Activated CD8-positive, alpha-beta memory T cell treated with anti-CD3 and anti-CD28 coated beads, Interleukin-2, amount 50 U/mL, for 24 hours (primary cell): ENCODE results near the gene SMYD5.
A peak's percentile ranks its signal among the peaks of the same experiment; 100 is the strongest.
"Not testable (repeated sequence)": the region's sequence is repeated elsewhere in the genome, so short reads cannot be mapped to it uniquely, and the experiment has no call there.

ENCODE experiments used
- DNase-seq: peaks from one replicate; pipeline ENCODE4 v3.0.0-alpha.2; 2020; ENCODE audit errors: extremely low read depth

SMYD5 gene

DNA sequence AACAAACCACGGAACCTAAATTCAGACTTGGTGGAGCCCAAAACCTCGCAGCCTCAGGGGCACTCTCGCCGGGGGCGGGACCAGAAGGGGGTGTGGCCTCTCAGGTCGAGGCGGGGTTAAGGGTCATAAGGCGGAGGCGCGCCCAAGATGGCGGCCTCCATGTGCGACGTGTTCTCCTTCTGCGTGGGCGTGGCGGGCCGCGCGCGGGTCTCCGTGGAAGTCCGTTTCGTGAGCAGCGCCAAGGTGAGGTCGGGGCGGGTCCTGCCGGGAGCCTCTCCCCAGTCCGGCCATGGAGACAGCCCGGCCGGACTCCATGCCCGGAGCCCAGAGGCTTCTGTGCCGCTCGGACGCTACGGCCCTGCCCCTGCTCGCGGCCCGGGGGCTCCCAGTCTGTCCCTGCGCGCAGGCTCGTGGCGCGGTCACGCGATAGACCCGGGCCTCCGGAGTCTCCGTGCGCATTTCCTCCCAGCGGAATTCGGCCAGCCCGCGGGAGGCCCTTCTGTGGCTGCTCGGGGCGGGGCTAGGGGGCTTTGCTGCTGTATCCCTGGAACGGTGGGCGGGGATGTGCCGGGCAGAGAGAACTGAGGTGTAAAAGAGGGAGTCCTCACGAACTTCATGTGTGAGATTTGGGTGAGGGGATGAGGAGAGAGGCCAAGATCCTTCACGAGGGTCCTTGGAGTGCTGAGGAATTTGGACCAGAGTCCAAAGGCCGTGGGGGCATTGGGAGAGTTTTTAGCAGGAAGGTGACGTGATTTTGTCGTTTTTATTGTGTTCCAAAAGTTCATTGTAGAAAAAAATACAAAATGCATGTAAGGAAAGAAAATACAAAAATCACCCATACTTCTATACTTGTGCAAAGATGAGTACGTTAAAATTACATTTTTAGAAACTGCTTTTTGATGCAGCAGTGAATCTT, at the start of gene SMYD5:
Gene SMYD5 (plus strand): TSS at position 126 of the 916 bp plus-strand sequence. CDS start 22 bp downstream, at position 148.
- DNase-seq: peak; percentile 77

DNA sequence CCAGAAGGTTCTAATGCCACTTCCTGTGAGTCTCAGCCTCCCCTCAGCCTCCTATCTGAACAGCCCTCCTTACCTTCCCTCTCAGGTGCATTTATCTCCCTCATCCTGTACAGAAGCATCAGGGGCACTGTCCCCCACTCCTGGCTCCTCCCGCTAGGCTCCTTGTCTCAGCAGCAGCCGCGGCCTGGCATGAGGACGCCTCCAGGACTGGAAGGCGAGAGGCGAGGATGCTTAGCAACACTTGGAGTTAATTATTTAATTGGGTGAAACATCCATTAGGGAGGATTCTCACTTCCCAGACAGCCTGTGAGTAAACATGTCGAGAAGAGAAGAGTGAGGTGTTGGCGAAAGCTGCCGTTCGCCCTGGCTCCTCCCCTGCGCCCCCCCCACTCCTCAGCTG, 48.1 kb upstream of the SMYD5 start:
- DNase-seq: not testable (repeated sequence)

DNA sequence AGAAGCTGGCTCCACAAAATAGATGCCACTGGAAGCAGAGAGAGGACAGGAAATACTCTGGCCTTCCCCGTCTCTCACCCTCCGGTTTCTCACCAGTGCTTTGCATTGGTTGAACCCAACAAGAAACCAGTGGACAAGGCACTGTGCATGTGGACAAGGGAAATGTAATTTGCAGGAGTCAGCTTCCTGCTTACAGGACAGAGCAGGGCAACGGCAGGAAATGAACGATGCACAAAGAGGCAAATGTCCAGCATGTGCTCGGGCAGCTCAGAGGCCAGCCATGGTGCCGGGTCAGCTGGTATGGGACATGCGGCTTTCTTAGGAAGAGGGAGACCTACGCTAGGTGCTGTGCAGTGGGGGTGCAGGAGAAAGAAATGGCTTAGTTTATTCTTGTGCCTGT, 47.2 kb upstream of the SMYD5 start:
- not testable (repeated sequence) for DNase-seq

DNA sequence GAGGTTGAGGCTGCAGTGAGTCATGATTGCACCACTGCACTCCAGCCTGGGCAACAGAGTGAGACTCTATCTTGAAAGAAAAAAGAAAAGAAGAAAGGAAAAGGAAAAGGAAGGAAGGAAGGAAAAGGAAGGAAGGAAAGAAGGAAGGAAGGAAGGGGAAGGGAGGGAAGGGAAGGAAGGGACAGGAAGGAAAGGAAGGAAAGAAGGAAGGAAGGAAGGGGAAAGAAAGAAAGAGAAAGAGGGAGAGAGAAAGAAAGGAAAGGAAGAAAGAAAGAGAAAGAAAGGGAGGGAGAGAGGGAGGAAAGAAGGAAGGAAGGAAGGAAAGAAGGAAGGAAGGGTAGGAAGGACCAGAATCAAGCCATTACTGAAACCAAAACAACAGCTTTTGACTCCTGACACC, 45.7 kb upstream of the SMYD5 start:
- DNase-seq: not testable (repeated sequence)

DNA sequence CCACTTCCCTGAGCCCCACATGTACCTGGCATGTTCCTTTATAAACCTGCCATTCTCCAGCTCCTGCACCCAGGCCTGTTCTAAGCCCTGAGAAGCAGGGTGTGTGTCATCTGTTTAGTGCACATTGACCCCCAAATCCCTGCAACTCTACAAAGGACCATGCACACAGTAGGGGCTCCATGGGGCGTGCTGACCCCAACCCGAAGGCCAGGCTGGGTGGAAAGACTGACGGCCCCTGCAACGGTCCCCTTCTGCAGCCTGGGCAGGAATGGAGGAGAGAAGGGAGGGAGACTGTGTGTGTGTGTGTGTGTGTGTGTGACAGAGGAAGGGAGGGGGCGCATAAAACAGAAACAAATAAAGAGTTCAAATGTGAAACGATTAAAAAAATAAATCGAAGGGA, 43.7 kb upstream of the SMYD5 start:
- not testable (repeated sequence) for DNase-seq

DNA sequence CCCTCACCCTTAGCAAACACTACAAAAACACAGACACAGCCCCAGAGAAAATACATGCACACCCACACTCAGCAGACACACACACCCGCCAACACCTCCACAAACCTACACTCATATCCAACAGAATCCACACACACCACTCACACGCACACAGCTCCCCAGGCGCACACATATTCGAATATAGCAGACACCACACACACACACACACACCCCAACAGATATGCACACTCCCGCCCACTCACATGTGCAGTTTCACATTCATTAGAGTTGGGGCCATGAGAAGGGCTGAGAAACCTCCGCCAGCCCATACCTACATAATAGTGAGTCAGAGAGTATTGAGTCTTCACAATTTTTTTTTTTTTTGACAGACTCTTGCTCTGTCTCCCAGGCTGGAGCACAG, 41.1 kb upstream of the SMYD5 start:
- no peak for DNase-seq

DNA sequence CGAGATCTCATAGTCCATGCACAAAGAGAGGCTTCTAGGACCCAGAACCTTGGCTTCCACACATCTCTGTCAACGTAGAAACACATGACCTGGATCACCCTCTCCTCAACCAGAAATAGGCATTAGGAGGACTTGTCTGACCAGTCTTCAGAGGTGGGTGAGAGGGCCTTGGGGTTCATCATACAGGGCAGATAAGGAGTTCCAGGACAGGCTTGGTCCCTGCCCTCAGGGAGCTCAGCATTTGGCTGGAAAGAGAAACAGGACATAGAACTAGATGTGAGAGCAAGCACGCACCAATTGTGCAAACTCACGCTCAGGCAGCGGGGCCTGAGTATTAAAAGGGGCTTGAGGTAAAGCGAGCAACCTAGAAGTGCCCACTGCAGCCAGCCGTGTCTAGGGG, 40.3 kb upstream of the SMYD5 start:
- DNase-seq: no peak

DNA sequence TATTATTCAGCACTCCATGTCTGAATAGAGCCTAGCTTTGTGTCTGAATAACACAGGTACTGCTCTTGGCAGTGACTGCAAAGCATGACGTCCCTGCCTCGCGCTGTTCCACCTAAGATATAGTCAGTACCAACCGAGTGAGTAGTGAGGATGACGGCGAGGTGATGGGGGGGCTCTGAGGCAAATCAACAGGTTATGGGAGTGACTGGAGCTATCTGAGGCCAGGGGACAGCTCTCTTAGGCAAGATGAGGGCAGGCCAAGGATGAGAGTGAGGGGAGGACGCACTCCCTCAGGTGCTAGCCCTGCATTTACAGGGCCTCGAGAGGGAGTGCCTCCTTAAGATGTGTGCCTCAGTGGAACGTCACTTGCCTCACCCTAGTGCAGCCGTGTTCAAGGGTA, 39.8 kb upstream of the SMYD5 start:
- DNase-seq: no peak

DNA sequence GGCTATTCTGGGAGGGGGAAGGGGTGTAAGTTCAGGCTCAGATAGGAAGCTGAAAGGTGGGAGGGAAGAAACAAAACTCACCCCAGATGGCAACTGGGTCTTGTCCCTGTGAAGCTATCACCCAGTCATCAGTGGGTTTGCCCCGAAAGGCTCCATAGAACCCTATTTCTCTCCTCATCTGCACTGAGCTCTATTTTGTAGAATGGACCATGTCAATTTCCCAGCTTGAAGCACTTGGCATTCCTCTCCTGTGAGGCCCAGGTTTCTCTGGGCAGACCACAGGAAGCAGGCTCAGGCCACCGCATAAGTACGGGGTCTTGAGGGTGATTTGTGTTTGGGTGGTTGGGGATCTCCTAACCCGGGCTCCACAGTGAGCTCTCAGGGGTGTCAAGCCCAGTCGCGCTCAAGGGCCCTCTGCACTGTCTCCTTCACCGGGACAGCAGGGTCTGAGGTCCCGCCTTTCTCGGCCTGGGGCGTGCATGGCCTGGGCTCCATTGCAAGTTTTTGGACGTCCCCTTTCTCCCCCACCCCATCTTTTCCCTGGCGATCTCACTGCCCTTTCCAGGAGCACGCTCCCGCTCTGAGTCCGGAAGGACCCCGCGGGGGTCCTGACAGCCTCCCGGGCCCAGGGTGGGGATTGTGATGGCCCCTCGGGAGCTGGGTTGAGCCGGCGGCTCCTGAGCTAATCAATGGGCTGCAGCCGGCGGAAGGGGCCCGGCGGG, 38.9 kb upstream of the SMYD5 start:
- no peak for DNase-seq

DNA sequence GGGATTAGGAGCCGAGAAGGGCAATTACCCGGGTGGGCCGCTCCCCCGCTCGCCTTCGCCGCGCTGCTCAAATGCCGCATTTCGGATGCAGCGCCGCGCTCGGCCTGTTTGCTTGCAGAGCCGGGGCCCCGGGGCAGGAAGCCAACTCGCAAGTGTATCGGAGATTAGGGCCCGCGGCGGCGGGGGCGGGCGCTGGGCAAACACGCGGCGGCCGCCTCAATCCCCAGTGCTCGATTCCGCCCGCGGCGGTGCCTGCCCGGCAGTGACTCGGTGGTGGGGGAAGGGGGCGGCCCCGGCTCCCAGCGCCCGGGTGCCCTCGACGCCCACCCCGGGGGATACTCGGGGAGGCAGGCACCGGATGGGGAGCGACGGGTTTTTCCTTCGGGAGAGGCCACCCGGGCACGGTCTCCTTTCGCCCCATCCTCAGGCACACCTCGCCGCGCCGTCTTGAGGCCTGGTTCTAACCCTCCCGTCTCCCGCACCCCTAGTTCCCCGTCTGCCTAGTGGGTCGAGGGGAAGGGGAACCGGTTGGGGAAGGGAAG, 38.3 kb upstream of the SMYD5 start:
- DNase-seq: no peak

DNA sequence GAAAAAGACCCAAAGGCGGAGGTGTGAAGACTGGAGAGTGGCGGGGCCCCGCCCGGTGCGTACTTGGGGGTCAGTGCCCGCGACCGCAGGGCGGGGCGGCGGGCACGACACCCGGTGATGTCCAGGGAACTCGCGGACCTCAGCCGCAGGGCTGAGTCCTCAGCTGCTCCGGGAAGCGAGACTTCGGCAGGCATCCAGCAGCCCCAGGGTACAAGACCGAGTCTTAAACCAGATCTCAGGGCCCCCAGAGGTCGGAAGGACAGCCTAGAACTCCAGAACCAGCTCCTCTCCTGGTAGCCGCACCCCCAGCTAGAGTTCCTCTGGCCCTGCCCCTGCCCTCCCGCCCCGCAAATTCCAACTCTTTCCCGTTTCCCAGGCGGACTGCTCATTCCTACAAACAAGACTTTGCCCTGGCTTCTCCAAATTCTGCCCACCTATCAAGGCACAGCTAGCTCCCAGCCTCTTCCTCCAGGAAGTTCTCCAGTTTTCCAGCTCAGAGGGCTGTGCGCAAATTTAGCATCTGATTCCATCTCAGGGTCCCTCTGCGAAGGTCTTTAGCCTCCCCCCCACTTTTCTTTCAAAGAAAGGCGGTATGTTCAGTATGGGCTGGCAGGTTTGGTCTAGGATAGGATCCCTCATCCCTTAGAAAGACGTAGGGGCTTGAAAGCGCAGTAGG, 37.7 kb upstream of the SMYD5 start:
- no peak for DNase-seq

DNA sequence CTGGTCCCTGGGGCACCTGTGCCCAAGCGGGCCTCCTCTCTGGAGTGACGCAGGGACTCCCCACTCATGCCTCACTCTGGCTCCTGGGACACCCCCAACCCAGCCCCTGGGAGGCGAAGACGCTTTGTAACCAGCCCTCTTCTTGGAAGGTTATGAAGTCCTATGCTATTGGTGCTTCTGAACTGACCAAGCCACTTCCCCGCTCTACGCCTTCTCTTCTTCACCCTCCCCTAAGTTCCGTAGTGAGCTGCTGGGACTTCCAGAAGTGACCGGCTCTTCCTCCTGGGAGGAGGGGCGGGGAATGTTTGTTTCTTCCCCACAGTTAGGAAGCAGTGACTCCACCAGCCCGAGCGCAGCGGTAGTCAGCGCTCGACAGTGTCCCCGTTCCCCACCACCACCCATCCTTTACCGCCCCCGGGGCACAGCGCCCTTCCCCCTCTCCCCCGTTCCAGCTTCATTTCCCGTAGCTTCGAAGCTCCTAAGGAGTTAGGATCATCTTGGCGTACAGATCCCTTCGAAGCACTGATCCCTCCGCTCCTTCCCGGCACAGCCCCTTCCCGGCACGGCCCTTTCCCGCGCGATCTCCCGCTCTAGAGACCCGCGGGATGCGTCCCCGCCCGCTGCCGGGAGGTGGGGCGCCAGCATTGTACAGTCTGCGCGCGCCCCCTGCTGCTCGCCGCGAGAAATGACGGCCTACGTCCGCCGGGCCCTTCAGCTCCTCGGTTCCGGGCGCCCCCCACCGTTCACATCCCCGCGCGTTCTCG, 37.0 kb upstream of the SMYD5 start:
- DNase-seq: peak; percentile 77

DNA sequence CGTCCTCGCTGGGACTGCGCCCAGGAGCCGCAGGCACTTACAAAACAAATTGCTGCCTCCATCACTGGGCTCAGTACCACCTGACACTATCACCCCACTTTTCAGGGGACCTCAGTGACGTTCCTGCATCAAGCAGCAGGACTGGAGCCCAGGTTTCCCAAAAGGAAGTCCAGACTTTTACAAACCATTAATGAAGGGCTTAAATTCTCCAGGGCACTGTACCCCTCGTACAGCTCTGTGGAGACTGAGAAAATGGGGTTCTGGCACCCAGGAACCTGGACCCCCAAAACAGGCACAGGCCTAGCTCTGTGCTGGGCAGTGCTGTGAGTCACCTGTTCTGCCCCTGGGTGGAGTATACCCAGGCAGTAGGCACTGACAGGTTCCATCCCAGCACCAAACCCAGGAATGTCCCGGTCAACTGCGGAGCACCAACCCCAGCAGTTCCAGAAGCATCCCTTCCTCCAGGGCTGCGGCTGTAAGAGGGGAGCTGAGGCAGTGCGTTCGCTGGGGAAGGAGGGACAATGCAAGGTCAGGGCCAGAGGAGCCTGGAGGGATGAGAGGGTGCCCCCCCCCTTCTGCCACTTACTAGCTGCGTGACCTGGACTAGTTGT, 36.3 kb upstream of the SMYD5 start:
- no peak for DNase-seq

DNA sequence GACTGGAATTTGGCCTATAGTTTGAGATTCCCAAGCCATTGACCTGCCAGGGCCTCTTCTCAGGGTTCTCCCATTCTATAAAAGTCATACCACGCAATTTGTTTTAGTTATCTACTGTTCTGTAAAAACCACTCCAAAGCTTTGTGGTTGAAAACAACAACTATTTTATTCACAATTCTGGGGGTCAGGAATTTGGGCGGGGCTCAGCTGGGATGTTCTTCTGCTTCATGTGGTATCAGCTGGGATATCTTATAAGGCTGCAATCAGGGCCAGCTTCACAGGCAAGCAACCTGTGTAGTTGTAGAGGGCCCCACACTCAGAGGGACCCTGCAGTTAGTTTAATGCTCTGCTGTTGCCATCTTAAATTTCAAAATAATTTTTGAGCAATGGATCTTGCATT, 28.1 kb upstream of the SMYD5 start:
- no peak for DNase-seq

DNA sequence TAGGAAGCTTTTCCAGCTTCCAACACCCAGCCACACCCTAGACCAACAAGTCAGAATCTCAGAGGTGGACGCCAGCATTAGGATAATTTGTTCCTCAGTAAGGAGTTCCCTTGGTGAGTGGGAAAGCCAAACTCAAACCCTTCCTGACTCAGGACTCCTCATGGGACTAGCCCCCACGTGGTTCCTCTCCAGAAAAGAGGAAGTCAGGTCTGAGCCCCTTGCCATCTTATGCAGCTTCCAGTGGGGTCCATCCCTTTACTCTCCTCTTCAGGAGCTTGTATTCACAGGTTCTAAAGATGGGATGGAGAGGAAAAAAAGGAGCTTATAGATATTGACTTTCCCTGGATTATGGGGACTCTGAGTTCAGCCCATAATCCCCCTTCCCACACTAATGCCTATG, 26.5 kb upstream of the SMYD5 start:
- DNase-seq: no peak

DNA sequence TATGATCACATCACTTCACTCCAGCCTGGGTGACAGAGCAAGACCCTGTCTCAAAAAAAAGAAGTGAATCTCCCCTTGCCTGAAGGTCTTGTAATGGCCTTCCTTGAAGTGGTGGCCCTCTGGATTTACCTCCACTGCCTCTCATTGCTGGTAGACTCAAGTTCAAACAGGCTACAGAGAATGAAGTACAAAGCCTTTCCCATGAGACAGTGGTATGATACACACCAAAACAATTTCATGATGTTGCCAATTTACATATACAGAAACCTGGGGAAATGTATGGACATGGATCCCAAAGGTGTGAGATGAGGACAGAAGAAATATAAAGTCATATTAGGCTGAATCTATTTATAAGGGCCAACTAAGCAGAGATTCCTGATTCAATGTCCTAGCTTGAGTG, 16.5 kb upstream of the SMYD5 start:
- DNase-seq: no peak

DNA sequence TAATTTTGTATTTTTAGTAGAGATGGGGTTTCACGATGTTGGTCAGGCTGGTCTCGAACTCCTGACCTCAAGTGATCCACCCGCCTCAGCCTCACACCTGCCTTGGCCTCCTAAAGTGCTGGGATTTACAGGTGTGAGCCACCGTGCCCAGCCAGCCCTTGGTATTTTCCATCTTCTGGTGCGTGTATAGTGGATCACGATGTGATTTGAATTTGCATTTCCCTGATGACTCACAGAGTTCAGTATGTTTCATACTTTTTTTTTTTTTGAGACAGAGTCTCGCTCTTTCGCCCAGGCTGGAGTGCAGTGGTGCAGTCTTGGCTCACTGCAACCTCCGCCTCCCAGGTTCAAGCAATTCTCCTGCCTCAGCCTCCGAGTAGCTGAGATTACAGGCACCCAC, 13.8 kb upstream of the SMYD5 start:
- DNase-seq: not testable (repeated sequence)

DNA sequence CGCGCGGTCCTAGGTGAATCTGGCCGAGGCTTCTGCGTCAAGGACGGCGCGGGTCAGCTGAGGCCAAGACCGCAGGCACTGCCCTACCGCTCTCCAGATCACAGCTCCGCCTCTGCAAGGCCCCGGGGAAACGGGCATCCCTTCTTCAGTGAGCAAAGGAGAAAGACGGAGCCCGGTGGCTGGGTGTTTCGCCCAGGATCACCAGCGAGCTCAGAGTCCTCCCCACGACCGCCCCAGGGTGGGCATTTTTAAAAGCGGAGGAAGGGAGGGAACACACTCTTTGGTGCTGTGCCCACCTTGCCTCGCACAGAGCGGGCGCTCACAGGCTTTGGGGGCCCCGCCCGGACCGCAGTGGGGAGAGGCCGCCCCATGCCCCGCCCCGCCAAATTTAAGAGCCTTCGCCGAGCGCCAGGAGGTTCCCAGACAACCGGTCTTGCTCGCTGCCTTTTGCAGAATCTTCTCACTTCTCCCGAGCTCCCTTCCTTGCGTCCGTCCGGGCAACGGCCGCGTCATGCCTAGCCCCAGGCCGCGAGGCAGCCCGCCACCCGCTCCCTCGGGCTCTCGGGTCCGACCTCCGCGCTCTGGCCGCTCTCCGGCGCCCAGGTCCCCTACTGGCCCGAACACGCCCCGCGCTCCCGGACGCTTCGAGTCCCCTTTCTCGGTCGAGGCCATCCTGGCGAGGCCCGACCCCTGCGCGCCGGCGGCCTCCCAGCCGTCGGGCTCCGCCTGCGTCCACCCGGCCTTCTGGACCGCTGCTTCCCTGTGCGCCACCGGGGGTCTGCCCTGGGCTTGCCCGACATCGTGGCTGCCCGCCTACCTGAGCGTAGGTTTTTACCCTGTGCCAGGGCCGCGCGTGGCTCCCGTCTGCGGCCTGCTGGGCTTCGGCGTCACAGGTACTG, 11.6 kb upstream of the SMYD5 start, which contains the start of gene NOTO:
Gene NOTO (plus strand): TSS at position 419 of the 899 bp plus-strand sequence. CDS start 93 bp downstream, at position 512.
- no peak for DNase-seq

DNA sequence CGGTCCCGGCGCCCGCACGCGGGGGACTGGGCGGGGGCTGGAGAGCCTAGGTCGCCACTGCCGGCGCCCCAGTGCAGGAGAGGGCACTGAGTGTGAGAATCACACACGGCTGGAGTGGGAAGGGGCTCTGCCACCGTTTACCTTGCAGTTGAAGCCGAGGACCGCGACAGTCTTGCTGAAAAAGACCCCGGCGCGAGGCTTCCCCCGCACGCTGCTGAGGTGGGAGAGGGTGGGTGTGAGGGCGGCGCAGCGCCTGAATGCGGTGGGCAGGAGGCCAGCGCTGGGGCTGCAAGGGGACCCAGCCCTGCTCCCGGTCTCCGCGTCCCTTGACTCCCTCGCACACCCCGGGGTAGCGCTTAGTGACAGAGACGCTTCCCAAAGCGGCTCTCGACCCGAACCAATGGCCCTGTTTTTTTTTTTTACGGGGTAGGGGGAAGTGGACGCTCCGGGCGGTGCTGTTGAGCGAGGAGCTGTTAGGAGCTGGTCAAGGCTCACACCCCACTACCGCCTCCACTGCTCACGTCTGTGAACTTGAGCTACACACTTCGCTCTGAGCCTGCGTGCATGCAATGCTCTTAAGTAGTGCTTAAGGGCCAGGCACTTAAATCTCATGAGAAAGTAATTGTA, 10.9 kb upstream of the SMYD5 start:
- DNase-seq: no peak
